Neural progenitor cell (in vitro differentiated cells): ENCODE data around the gene MFAP4. TPM values are rescaled to one million over a fixed set of nuclear protein-coding genes. Genes with fewer than 3 reads are reported as not detected.

Experiments
- DNase-seq: peaks from one replicate; pipeline ENCODE4 v3.0.0-alpha.2; 2016; ENCODE audit warnings: low spot score
- H2AFZ ChIP-seq: fragments of 200-600 bp; sonication (generic); replicated peaks from 2 replicates; pipeline ENCODE4 v1.6.1; 2016; ENCODE audit warnings: antibody characterized with exemption
- H3F3A ChIP-seq: fragments of 200-600 bp; sonication (generic); 2 replicates; pipeline ENCODE4 v1.6.1; 2016; ENCODE audit warnings: antibody characterized with exemption, low read depth
- H3K27ac ChIP-seq: fragments of 200-600 bp; sonication (generic); 2 replicates; pipeline ENCODE4 v1.5.1; 2016; ENCODE audit warnings: mild to moderate bottlenecking
- H3K27me3 ChIP-seq: fragments of 200-600 bp; sonication (generic); 2 replicates; pipeline ENCODE4 v1.6.1; 2016; ENCODE audit warnings: mild to moderate bottlenecking, moderate library complexity
- H3K36me3 ChIP-seq: fragments of 200-600 bp; sonication (generic); 2 replicates; pipeline ENCODE4 v1.5.1; 2016
- H3K4me1 ChIP-seq: fragments of 200-600 bp; sonication (generic); 2 replicates; pipeline ENCODE4 v1.6.1; 2016; ENCODE audit warnings: mixed run types
- H3K4me2 ChIP-seq: fragments of 200-600 bp; sonication (generic); 2 replicates; pipeline ENCODE4 v1.6.1; 2016
- H3K4me3 ChIP-seq: fragments of 200-600 bp; sonication (generic); 2 replicates; pipeline ENCODE4 v1.5.1; 2016
- H3K79me2 ChIP-seq: fragments of 200-600 bp; sonication (generic); 2 replicates; pipeline ENCODE4 v1.6.1; 2016; ENCODE audit warnings: low read depth
- H3K9ac ChIP-seq: fragments of 200-600 bp; sonication (generic); 2 replicates; pipeline ENCODE4 v1.6.1; 2016
- H3K9me3 ChIP-seq: fragments of 200-600 bp; sonication (generic); 2 replicates; pipeline ENCODE4 v1.5.1; 2016; ENCODE audit warnings: low read depth
- H4K20me1 ChIP-seq: fragments of 200-600 bp; sonication (generic); 2 replicates; pipeline ENCODE4 v1.6.1; 2016; ENCODE audit warnings: low read depth
- H3K27ac Mint-ChIP-seq: 3 replicates; pipeline ENCODE4 v1.8.0; 2021; ENCODE audit warnings: mixed read lengths
- H3K27me3 Mint-ChIP-seq: 2 replicates; pipeline ENCODE4 v1.8.0; 2022; ENCODE audit warnings: low read depth, mild to moderate bottlenecking, inconsistent platforms, moderate library complexity, mixed read lengths; ENCODE audit not compliant: insufficient read depth
- H3K36me3 Mint-ChIP-seq: 3 replicates; pipeline ENCODE4 v1.8.0; 2021; ENCODE audit warnings: mixed read lengths
- H3K4me1 Mint-ChIP-seq: 3 replicates; pipeline ENCODE4 v1.8.0; 2021; ENCODE audit warnings: mixed read lengths
- H3K4me3 Mint-ChIP-seq: 3 replicates; pipeline ENCODE4 v1.8.0; 2021; ENCODE audit warnings: mild to moderate bottlenecking, moderate library complexity, mixed read lengths
- H3K9me3 Mint-ChIP-seq: 3 replicates; pipeline ENCODE4 v1.8.0; 2020; ENCODE audit warnings: mixed read lengths
- EZH2 ChIP-seq: fragments of 200-600 bp; sonication (generic); IDR thresholded peaks from 2 replicates; pipeline ENCODE4 v1.6.1; 2017; ENCODE audit warnings: antibody characterized with exemption, mild to moderate bottlenecking, moderate library complexity
- EZH2phosphoT487 ChIP-seq: fragments of 200-600 bp; sonication (generic); IDR thresholded peaks from 2 replicates; pipeline ENCODE4 v1.6.1; 2017; ENCODE audit warnings: antibody characterized with exemption
- total RNA-seq: library from RNA; depleted of rRNA; stranded (reverse); fragments of >200 nt; gene quantifications from 2 replicates; pipeline ENCODE4 v1.2.3, GENCODE V29; 2015; ENCODE audit warnings: low replicate concordance
- TF ChIP-seq, protein P1 (sequence below): fragments of 200-600 bp; sonication (generic); IDR thresholded peaks from 2 replicates; pipeline ENCODE4 v1.5.1; 2017; ENCODE audit warnings: antibody characterized with exemption, mild to moderate bottlenecking

The MFAP4 gene
- total RNA-seq, 1 donor from 2014 or later = not detected

GRCh38 chr17:19361326-19361725 lies 25.7 kb downstream of the MFAP4 start:
- Mint-ChIP-seq H3K27ac (no peak overlapping the region), H3K9me3 (no peaks in the 10 kb centered on the region), H3K36me3 (peaks cover 10% of the 10 kb centered on the region), H3K4me3 (peak overlapping the region; percentile 78), H3K27me3 (peaks cover 2% of the 10 kb centered on the region), H3K4me1 (peaks cover 19% of the 10 kb centered on the region)
- Histone ChIP-seq H4K20me1 (no peaks in the 10 kb centered on the region), H2AFZ (no peak overlapping the region), H3K27me3 (no peaks in the 10 kb centered on the region), H3K4me3 (no peak overlapping the region), H3K27ac (no peak overlapping the region), H3K36me3 (no peaks in the 10 kb centered on the region), H3F3A (no peaks in the 10 kb centered on the region), H3K9me3 (no peaks in the 10 kb centered on the region), H3K9ac (no peak overlapping the region), H3K4me2 (no peak overlapping the region), H3K4me1 (no peaks in the 10 kb centered on the region), H3K79me2 (no peaks in the 10 kb centered on the region)
- TF ChIP-seq, protein P1, sequence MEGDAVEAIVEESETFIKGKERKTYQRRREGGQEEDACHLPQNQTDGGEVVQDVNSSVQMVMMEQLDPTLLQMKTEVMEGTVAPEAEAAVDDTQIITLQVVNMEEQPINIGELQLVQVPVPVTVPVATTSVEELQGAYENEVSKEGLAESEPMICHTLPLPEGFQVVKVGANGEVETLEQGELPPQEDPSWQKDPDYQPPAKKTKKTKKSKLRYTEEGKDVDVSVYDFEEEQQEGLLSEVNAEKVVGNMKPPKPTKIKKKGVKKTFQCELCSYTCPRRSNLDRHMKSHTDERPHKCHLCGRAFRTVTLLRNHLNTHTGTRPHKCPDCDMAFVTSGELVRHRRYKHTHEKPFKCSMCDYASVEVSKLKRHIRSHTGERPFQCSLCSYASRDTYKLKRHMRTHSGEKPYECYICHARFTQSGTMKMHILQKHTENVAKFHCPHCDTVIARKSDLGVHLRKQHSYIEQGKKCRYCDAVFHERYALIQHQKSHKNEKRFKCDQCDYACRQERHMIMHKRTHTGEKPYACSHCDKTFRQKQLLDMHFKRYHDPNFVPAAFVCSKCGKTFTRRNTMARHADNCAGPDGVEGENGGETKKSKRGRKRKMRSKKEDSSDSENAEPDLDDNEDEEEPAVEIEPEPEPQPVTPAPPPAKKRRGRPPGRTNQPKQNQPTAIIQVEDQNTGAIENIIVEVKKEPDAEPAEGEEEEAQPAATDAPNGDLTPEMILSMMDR = no peak
- TF ChIP-seq EZH2 = no peak
- TF ChIP-seq EZH2phosphoT487 = no peak
- no peak for DNase-seq

DNA sequence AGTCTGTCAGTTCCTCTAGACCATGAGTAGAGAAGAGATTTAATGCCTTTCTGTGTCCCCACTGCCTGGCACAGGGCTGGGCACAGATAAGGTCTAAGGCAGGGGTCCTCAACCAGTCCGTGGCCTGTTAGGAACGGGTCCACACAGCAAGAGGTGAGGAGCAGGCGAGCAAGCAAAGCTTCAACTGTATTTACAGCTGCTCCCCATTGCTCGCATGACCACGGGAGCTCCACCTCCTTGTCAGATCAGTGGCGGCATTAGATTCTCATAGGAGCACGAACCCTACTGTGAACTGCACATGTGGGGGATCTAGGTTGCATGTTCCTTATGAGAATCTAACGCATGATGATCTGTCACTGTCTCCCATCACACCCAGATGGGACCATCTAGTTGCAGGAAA lies 26.2 kb downstream of the MFAP4 start:
- Histone ChIP-seq H4K20me1 (no peaks in the 10 kb centered on the region), H3K4me3 (no peak overlapping the region), H3K27ac (no peak overlapping the region), H3K27me3 (no peaks in the 10 kb centered on the region), H3F3A (no peaks in the 10 kb centered on the region), H3K4me1 (no peaks in the 10 kb centered on the region), H2AFZ (no peak overlapping the region), H3K9ac (no peak overlapping the region), H3K9me3 (no peaks in the 10 kb centered on the region), H3K79me2 (no peaks in the 10 kb centered on the region), H3K4me2 (no peak overlapping the region), H3K36me3 (no peaks in the 10 kb centered on the region)
- TF ChIP-seq, protein P1 = no peak
- no peak for TF ChIP-seq EZH2phosphoT487
- no peak for TF ChIP-seq EZH2
- Mint-ChIP-seq H3K27ac (no peak overlapping the region), H3K27me3 (peaks cover 2% of the 10 kb centered on the region), H3K9me3 (no peaks in the 10 kb centered on the region), H3K36me3 (peaks cover 10% of the 10 kb centered on the region), H3K4me1 (peaks cover 19% of the 10 kb centered on the region), H3K4me3 (no peak overlapping the region)
- no peak for DNase-seq

DNA sequence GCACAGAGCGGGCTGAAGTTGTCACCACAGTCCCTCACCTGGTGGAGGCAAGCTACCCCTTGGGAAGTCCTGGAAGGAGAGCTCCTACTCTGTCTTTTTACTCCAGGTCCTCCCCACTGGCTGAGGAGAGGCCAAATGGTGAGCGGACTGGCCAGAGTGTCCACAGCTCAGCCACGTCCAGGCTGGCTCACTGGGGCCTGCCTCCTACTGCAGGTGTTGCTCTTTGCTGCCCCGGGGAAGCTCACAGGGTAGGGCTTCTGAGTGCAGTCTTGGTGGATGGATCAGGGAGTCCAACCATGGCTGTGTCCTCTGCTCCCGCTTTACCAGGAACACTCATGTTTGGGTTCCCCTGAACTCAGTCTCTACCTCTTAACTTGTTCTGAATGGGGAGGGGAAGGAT lies 27.1 kb downstream of the MFAP4 start:
- H3K36me3 ChIP-seq = no peaks in the 10 kb centered on the region
- no peak overlapping the region for H3K4me3 ChIP-seq
- Mint-ChIP-seq H3K27me3 (peaks cover 2% of the 10 kb centered on the region), H3K36me3 (peaks cover 11% of the 10 kb centered on the region), H3K4me1 (peaks cover 19% of the 10 kb centered on the region), H3K4me3 (no peak overlapping the region), H3K9me3 (no peaks in the 10 kb centered on the region), H3K27ac (no peak overlapping the region)
- H3K79me2 ChIP-seq = no peaks in the 10 kb centered on the region
- H3F3A ChIP-seq = no peaks in the 10 kb centered on the region
- H3K4me2 ChIP-seq = no peak overlapping the region
- H3K27ac ChIP-seq = no peak overlapping the region
- H2AFZ ChIP-seq = no peak overlapping the region
- H3K4me1 ChIP-seq = no peaks in the 10 kb centered on the region
- H3K9me3 ChIP-seq = no peaks in the 10 kb centered on the region
- no peaks in the 10 kb centered on the region for H3K27me3 ChIP-seq
- no peaks in the 10 kb centered on the region for H4K20me1 ChIP-seq
- no peak for DNase-seq
- TF ChIP-seq, protein P1 = no peak
- TF ChIP-seq EZH2 = no peak
- no peak for TF ChIP-seq EZH2phosphoT487
- H3K9ac ChIP-seq = no peak overlapping the region
